Heart left ventricle (tissue), 16 donors: ENCODE measurements around the gene ZBTB24. TPM values are rescaled to one million over a fixed set of nuclear protein-coding genes. Genes with fewer than 3 reads are reported as not detected.

Experiments used
- ATAC-seq, 4 donors: fragments of 200-7000 bp; cut with Tn5 transposase; one replicate each; pipeline ENCODE4 v1.9.1; 2020 to 2022; ENCODE audit warnings: moderate library complexity in 4 of 4, mild to moderate bottlenecking in 3 of 4, moderate number of reproducible peaks in 1 of 4
- DNase-seq, 5 donors: peaks; one replicate each; pipeline ENCODE4 v3.0.0-alpha.2; 2020
- H3K27ac ChIP-seq, 12 donors: fragments of 200-600 bp; sonication (generic) in 4 of 12; one replicate each; pipeline versions ENCODE4 v1.5.0 to v1.8.0; 2016 to 2022; ENCODE audit warnings: mild to moderate bottlenecking in 2 of 12
- H3K27me3 ChIP-seq, 9 donors: fragments of 200-600 bp; sonication (generic) in 2 of 9; one replicate each; pipeline versions ENCODE4 v1.5.1 to v1.8.0; 2016 to 2022; ENCODE audit warnings: mild to moderate bottlenecking in 3 of 9
- H3K36me3 ChIP-seq, 9 donors: fragments of 200-600 bp; sonication (generic) in 2 of 9; one replicate each; pipeline versions ENCODE4 v1.5.0 to v1.8.0; 2018 to 2022; ENCODE audit warnings: mild to moderate bottlenecking in 2 of 9
- H3K4me1 ChIP-seq, 12 donors: fragments of 200-600 bp; sonication (generic) in 4 of 12; one replicate each; pipeline versions ENCODE4 v1.5.0 to v1.8.0; 2016 to 2022; ENCODE audit warnings: mild to moderate bottlenecking in 3 of 12
- H3K4me3 ChIP-seq, 12 donors: fragments of 200-600 bp; sonication (generic) in 4 of 12; one replicate each; pipeline versions ENCODE4 v1.5.0 to v1.8.0; 2017 to 2022; ENCODE audit warnings: mild to moderate bottlenecking in 9 of 12, moderate library complexity in 4 of 12
- H3K9me3 ChIP-seq, 12 donors: fragments of 200-600 bp; sonication (generic) in 4 of 12; one replicate each; pipeline versions ENCODE4 v1.5.0 to v1.8.0; 2016 to 2022; ENCODE audit warnings: mild to moderate bottlenecking in 1 of 12
- CTCF ChIP-seq, 12 donors: fragments of 200-600 bp; sonication (generic) in 4 of 12; IDR thresholded peaks; one replicate each; pipeline versions ENCODE4 v1.5.0 to v1.8.0; 2018 to 2022; ENCODE audit warnings: antibody characterized with exemption in 12 of 12, mild to moderate bottlenecking in 5 of 12
- POLR2A ChIP-seq, 2 donors: fragments of 450-650 bp; IDR thresholded peaks; one replicate each; pipeline ENCODE4 v1.6.1; 2017; ENCODE audit warnings: antibody characterized with exemption in 2 of 2, mild to moderate bottlenecking in 2 of 2, moderate library complexity in 2 of 2
- WGBS, 4 donors: extraction: QIAGEN DNeasy Blood & Tissue Kit in 2 of 4; methylation state at CpG; one replicate each; pipeline versions ENCODE4 v1.1.5 to v1.1.7; 2013 to 2018; 5-methylcytosine and 5-hydroxymethylcytosine counted together
- intact Hi-C, 10 donors: fragments of 100-400 bp; cut with DNase I; formaldehyde crosslinking; loops; one replicate each; pipeline versions ENCODE4 v1.11.1 to v1.14.2; 2022
- polyA plus RNA-seq, 2 donors: library from polyadenylated mRNA; stranded (reverse); fragments of 200-250 nt; gene quantifications; one replicate each; pipeline ENCODE4 v1.2.3, GENCODE V29; 2013
- total RNA-seq, 9 donors: library from RNA; depleted of rRNA in 2 of 9; stranded (reverse); fragments of >200 nt in 2 of 9; fragmentation: NEBNext Ultra II Directional in 3 of 9; extraction: Animal tissue kit (Norgen Biotek cat#: 25700) in 3 of 9; gene quantifications; one replicate each; pipeline versions ENCODE4 v1.1.0 to v1.2.4, GENCODE V29; 2016 to 2023
- donor health status: ischemic (EF 13 %, LVEDD 7.1; RV severe dilation, severe dysfunction).
- donor health status: healthy with polysubstance abuse.
- donor health status: DM: no; HTN: yes; CAD: no.
- donor health status: DM: no; HTN: no; CAD: no.
- donor health status: ischemic (EF 25% LVEDD 6.9; RV normal size, moderate dysfunction).
- donor health status: ischemic (EF 25% LVEDD 5.7; RV mildly dilated, moderate dysfunction).
- donor health status: healthy.
- donor health status: DM: yes; HTN: yes; CAD: no.
- donor health status: ischemic (EF 35%, LVEDD 5.7; RV mildly dilated, moderate dysfunction).
- donor health status: nonischemic (EF 11% LVEDD 7.7; RV severe dilation, severe dysfunction).
- donor health status: DM: yes; HTN: yes; CAD: no.
- donor health status: PGD.
- donor health status: ischemic (EF 29% LVEDD 5.4; RV normal size, mild dysfunction).
- donor health status: nonischemic (EF 23%, LVEDD 6.1; RV moderate dilation, normal function).

Gene ZBTB24
- total and polyA plus RNA-seq, 11 donors: 1.9 to 4.8 (median 2.9) TPM

- Histone ChIP-seq H3K27me3 (no peaks in the 10 kb centered on the region), H3K4me1 (no peaks in the 10 kb centered on the region), H3K4me3 (no peak overlapping the region), H3K36me3 (no peaks in the 10 kb centered on the region), H3K9me3 (no peaks in the 10 kb centered on the region), H3K27ac (no peak overlapping the region)
- DNase-seq: no peak
- WGBS, 4 donors: 56 to 74% (median 64%) methylated on average over 5 of the region's 5 CpGs
- intact Hi-C loops: no loop called here
- no peak for TF ChIP-seq POLR2A (IDR thresholded peaks at IDR 0.05)
- no peak for TF ChIP-seq CTCF (IDR thresholded peaks at IDR 0.05)
- no peak for ATAC-seq
Observed at GRCh38 chr6:109491207-109491938, 8.4 kb upstream of the ZBTB24 start.

- WGBS, 4 donors: 57 to 82% (median 64%) methylated on average over 2 of the region's 2 CpGs
- DNase-seq (no peak), ATAC-seq (no peak)
- H3K36me3 ChIP-seq: no peaks in the 10 kb centered on the region
- H3K9me3 ChIP-seq: no peaks in the 10 kb centered on the region
- intact Hi-C loops: no loop called here
- H3K27ac ChIP-seq: no peak overlapping the region
- no peak overlapping the region for H3K4me3 ChIP-seq
- H3K27me3 ChIP-seq: no peaks in the 10 kb centered on the region
- no peaks in the 10 kb centered on the region for H3K4me1 ChIP-seq
- TF ChIP-seq POLR2A (IDR thresholded peaks at IDR 0.05): no peak
- TF ChIP-seq CTCF (IDR thresholded peaks at IDR 0.05): no peak
Observed at GRCh38 chr6:109490713-109491112, 7.7 kb upstream of the ZBTB24 start.

GRCh38 chr6:109488001-109488400, 5.0 kb upstream of the ZBTB24 start:
- Histone ChIP-seq H3K27ac (no peak overlapping the region), H3K4me1 (peaks cover 0 to 5% (median 0%) of the 10 kb centered on the region in 12 donors), H3K27me3 (no peaks in the 10 kb centered on the region), H3K4me3 (no peak overlapping the region), H3K36me3 (no peaks in the 10 kb centered on the region), H3K9me3 (no peaks in the 10 kb centered on the region)
- intact Hi-C loops: loop anchor here in 2 of 10 donors (5.0 to 10.0 kb wide), 2 partner anchors 46 to 103 kb away; partner anchors contain the start of genes CD164 (in 1 of the 2), PPIL6 (in 1 of the 2) and SMPD2 (in 1 of the 2)
- ATAC-seq (no peak), DNase-seq (no peak)
- TF ChIP-seq CTCF (IDR thresholded peaks at IDR 0.05) (no peak), POLR2A (IDR thresholded peaks at IDR 0.05) (no peak)

- H3K4me1 ChIP-seq: peaks cover 0 to 20% (median 15%) of the 10 kb centered on the region in 12 donors
- intact Hi-C loops: loop anchor here in 2 of 10 donors (5.0 to 10.0 kb wide), 2 partner anchors 44 to 101 kb away; partner anchors contain the start of genes CD164 (in 1 of the 2), PPIL6 (in 1 of the 2) and SMPD2 (in 1 of the 2)
- H3K27ac ChIP-seq: no peak overlapping the region
- WGBS, 4 donors: 95 to 100% (median 96%) methylated on average over 1 of the region's 1 CpG
- no peaks in the 10 kb centered on the region for H3K9me3 ChIP-seq
- ATAC-seq: no peak
- peaks cover 0 to 10% (median 5%) of the 10 kb centered on the region in 9 donors for H3K36me3 ChIP-seq
- no peaks in the 10 kb centered on the region for H3K27me3 ChIP-seq
- TF ChIP-seq CTCF (IDR thresholded peaks at IDR 0.05): no peak
- TF ChIP-seq POLR2A (IDR thresholded peaks at IDR 0.05): no peak
- no peak for DNase-seq
- H3K4me3 ChIP-seq: no peak overlapping the region
Observed at GRCh38 chr6:109486068-109486467, 3.0 kb upstream of the ZBTB24 start.
